Suprapubic skin (tissue), 3 donors: ENCODE data around the gene RXRB.

Experiments
- CTCF ChIP-seq, 2 donors: fragments of 200-600 bp in 1 of 2; fragments of 450-650 bp in 1 of 2; sonication (generic) in 1 of 2; IDR thresholded peaks; one replicate each; pipeline ENCODE4 v1.5.1; 2016 to 2019; ENCODE audit warnings: antibody characterized with exemption in 2 of 2, mild to moderate bottlenecking in 1 of 2, moderate library complexity in 1 of 2
- EP300 ChIP-seq: sonication (generic); formaldehyde crosslinking; IDR thresholded peaks from one replicate; pipeline ENCODE4 v1.6.1; 2017; ENCODE audit warnings: antibody characterized with exemption
- POLR2A ChIP-seq, 2 donors: fragments of 450-650 bp; IDR thresholded peaks; one replicate each; pipeline ENCODE4 v1.6.1; 2017; ENCODE audit warnings: antibody characterized with exemption in 2 of 2, mild to moderate bottlenecking in 2 of 2, moderate library complexity in 2 of 2

GRCh38 chr6:33211136-33211535, 10.7 kb upstream of the RXRB start:
- TF ChIP-seq CTCF (IDR thresholded peaks at IDR 0.05) (no peak), POLR2A (IDR thresholded peaks at IDR 0.05) (no peak), EP300 (no peak)
